IMR-90 (cell line): ENCODE results near the gene PAX3. TPM values are rescaled to one million over a fixed set of nuclear protein-coding genes. Genes with fewer than 3 reads are reported as not detected.

Source experiments
- ATAC-seq: fragments of 200-7000 bp; cut with Tn5 transposase; 2 replicates; pipeline ENCODE4 v1.9.1; 2020; ENCODE audit warnings: low read depth, mild to moderate bottlenecking, moderate library complexity
- BruUV-seq: library from RNA; stranded (reverse); fragments of 400-500 nt; replicated peaks from 2 replicates; lab custom pipeline; 2021; lab: Mats Ljungman, UMichigan
- CTCF ChIA-PET: fragments of 300-600 bp; formaldehyde crosslinking; extraction: SDS; loops from one replicate; lab custom pipeline; 2021; ENCODE audit warnings: antibody characterized with exemption; lab: Yijun Ruan, JAX
- POLR2A ChIA-PET: fragments of 300-600 bp; sonication (Branson Sonifier 250); formaldehyde crosslinking; loops from one replicate; lab custom pipeline; 2022; ENCODE audit warnings: antibody characterized with exemption; ENCODE audit not compliant: unreplicated experiment; lab: Charles Lee
- DNase-seq: peaks from one replicate; pipeline ENCODE4 v3.0.0; 2013
- H2AFZ ChIP-seq: replicated peaks from 2 replicates; pipeline ENCODE3; 2013; ENCODE audit warnings: low read length, mild to moderate bottlenecking; ENCODE audit not compliant: poor library complexity
- H2AK5ac ChIP-seq: 2 replicates; pipeline ENCODE4 v1.6.1; 2013; ENCODE audit warnings: low read depth, low read length, inconsistent platforms
- H2AK9ac ChIP-seq: replicated peaks from 2 replicates; pipeline ENCODE3; 2013; ENCODE audit warnings: mild to moderate bottlenecking, low read depth, low read length, moderate library complexity; ENCODE audit not compliant: poor library complexity
- H2BK120ac ChIP-seq: 2 replicates; pipeline ENCODE4 v1.6.1; 2013; ENCODE audit warnings: low read depth, low read length, inconsistent platforms
- H2BK15ac ChIP-seq: 3 replicates; pipeline ENCODE4 v1.6.1; 2013; ENCODE audit warnings: low read depth, low read length, inconsistent platforms
- H2BK20ac ChIP-seq: 2 replicates; pipeline ENCODE4 v1.6.1; 2013; ENCODE audit warnings: low read depth, mild to moderate bottlenecking, inconsistent platforms, low read length, moderate library complexity
- H2BK5ac ChIP-seq: 2 replicates; pipeline ENCODE4 v1.6.1; 2013; ENCODE audit warnings: mild to moderate bottlenecking, low read depth, low read length, inconsistent platforms; ENCODE audit not compliant: poor library complexity, severe bottlenecking
- H3K14ac ChIP-seq: replicated peaks from 2 replicates; pipeline ENCODE4 v1.6.1; 2013; ENCODE audit warnings: low read depth, low read length, inconsistent platforms
- H3K18ac ChIP-seq: 2 replicates; pipeline ENCODE4 v1.6.1; 2013; ENCODE audit warnings: low read depth, low read length, control low read depth
- H3K23ac ChIP-seq: 2 replicates; pipeline ENCODE4 v1.6.1; 2013; ENCODE audit warnings: low read depth, low read length, inconsistent platforms
- H3K27ac ChIP-seq: 2 replicates; pipeline ENCODE4 v1.5.1; 2013; ENCODE audit warnings: mild to moderate bottlenecking, control low read depth, low read length; ENCODE audit not compliant: insufficient read depth
- H3K27me3 ChIP-seq: 2 replicates; pipeline ENCODE4 v1.6.1; 2013; ENCODE audit warnings: low read length; ENCODE audit not compliant: control insufficient read depth, insufficient read depth
- H3K36me3 ChIP-seq: 2 replicates; pipeline ENCODE4 v1.6.1; 2013; ENCODE audit warnings: low read length, mixed read lengths; ENCODE audit not compliant: control insufficient read depth, insufficient read depth
- H3K4ac ChIP-seq: 2 replicates; pipeline ENCODE4 v1.6.1; 2013; ENCODE audit warnings: low read depth, low read length, inconsistent platforms
- H3K4me1 ChIP-seq: 2 replicates; pipeline ENCODE4 v1.6.1; 2013; ENCODE audit warnings: low read length, mixed read lengths; ENCODE audit not compliant: control insufficient read depth, insufficient read depth
- H3K4me2 ChIP-seq: 2 replicates; pipeline ENCODE4 v1.6.1; 2013; ENCODE audit warnings: low read depth, mild to moderate bottlenecking, control low read depth, low read length, moderate library complexity
- H3K4me3 ChIP-seq: 2 replicates; pipeline ENCODE4 v1.5.1; 2013; ENCODE audit warnings: low read depth, mild to moderate bottlenecking, control low read depth, low read length, moderate library complexity; ENCODE audit not compliant: insufficient read depth
- H3K56ac ChIP-seq: 2 replicates; pipeline ENCODE4 v1.6.1; 2013; ENCODE audit warnings: low read length, inconsistent platforms; ENCODE audit not compliant: insufficient read depth; ENCODE audit errors: extremely low read depth
- H3K79me1 ChIP-seq, 2 experiments: 2 replicates each; pipeline ENCODE4 v1.6.1; 2013; ENCODE audit warnings: low read length in 2 of 2, inconsistent platforms in 1 of 2, low read depth in 1 of 2
- H3K9ac ChIP-seq: 2 replicates; pipeline ENCODE4 v1.6.1; 2013; ENCODE audit warnings: low read depth, low read length, control low read depth
- H3K9me1 ChIP-seq: 2 replicates; pipeline ENCODE4 v1.6.1; 2013; ENCODE audit warnings: low read length, inconsistent platforms; ENCODE audit not compliant: insufficient read depth
- H3K9me3 ChIP-seq: 2 replicates; pipeline ENCODE4 v1.6.1; 2013; ENCODE audit warnings: low read length; ENCODE audit not compliant: control insufficient read depth, insufficient read depth
- H4K20me1 ChIP-seq: 2 replicates; pipeline ENCODE4 v1.6.1; 2013; ENCODE audit warnings: low read length, inconsistent platforms; ENCODE audit not compliant: insufficient read depth
- H4K5ac ChIP-seq: 2 replicates; pipeline ENCODE4 v1.6.1; 2013; ENCODE audit warnings: mild to moderate bottlenecking, low read depth, low read length, control low read depth
- H4K8ac ChIP-seq, 2 experiments: 2 replicates each; pipeline ENCODE4 v1.6.1; 2013; ENCODE audit warnings: low read depth in 2 of 2, low read length in 2 of 2, control low read depth in 1 of 2, inconsistent platforms in 1 of 2
- H4K91ac ChIP-seq: 2 replicates; pipeline ENCODE4 v1.6.1; 2013; ENCODE audit warnings: low read depth, low read length, inconsistent platforms; ENCODE audit not compliant: insufficient read depth
- BHLHE40 ChIP-seq: fragments of 150-350 bp; IDR thresholded peaks from 2 replicates; pipeline ENCODE4 v1.6.1; 2016; ENCODE audit warnings: mild to moderate bottlenecking, low read depth, low read length
- FOS ChIP-seq: fragments of 150-350 bp; IDR thresholded peaks from 2 replicates; pipeline ENCODE4 v1.6.1; 2016; ENCODE audit warnings: low read depth, low read length
- NFE2L2 ChIP-seq: fragments of 150-350 bp; IDR thresholded peaks from 2 replicates; pipeline ENCODE4 v1.6.1; 2016; ENCODE audit warnings: low read depth, mild to moderate bottlenecking, low read length
- RAD21 ChIP-seq: IDR thresholded peaks from 2 replicates; pipeline ENCODE4 v1.6.1; 2012; ENCODE audit warnings: low read length, improper control_type of control experiment
- SMC3 ChIP-seq: fragments of 150-350 bp; IDR thresholded peaks from 2 replicates; pipeline ENCODE4 v1.6.1; 2016; ENCODE audit warnings: low read depth, mild to moderate bottlenecking, antibody characterized with exemption, low read length, moderate library complexity
- WGBS, 2 experiments: methylation state at CpG; one replicate each; pipeline versions ENCODE4 v1.1.5 to v1.1.7; 2013; ENCODE audit warnings: missing lambda C conversion rate in 2 of 2; ENCODE audit not compliant: insufficient read length in 1 of 2; ENCODE audit errors: extremely low coverage in 2 of 2; 5-methylcytosine and 5-hydroxymethylcytosine counted together
- dilution Hi-C: fragments of 300-500 bp; cut with HindIII; formaldehyde crosslinking; loops from one replicate; pipeline ENCODE4 v1.14.3; 2018; ENCODE audit warnings: low sequenced_read_pairs; ENCODE audit not compliant: unreplicated experiment
- in situ Hi-C: fragments of 300-500 bp; cut with MboI; formaldehyde crosslinking; loops from 3 replicates; pipeline ENCODE4 v1.14.3; 2019; ENCODE audit warnings: low sequenced_read_pairs, inconsistent platforms, mixed read lengths
- intact Hi-C: fragments of 100-400 bp; cut with micrococcal nuclease; formaldehyde crosslinking; loops from 2 replicates; pipeline ENCODE4 v1.10.0; 2022
- polyA plus RNA-seq, 3 experiments: library from polyadenylated mRNA; depleted of rRNA; stranded (reverse); fragments of >200 nt; gene quantifications; 2 replicates each; pipeline ENCODE4 v1.2.3, GENCODE V29; 2012; ENCODE audit warnings: low replicate concordance in 1 of 3
- total RNA-seq: library from RNA; depleted of rRNA; stranded (reverse); fragments of >200 nt; gene quantifications from 2 replicates; pipeline ENCODE4 v1.2.3, GENCODE V29; 2012

PAX3 gene
- total and polyA plus RNA-seq, 2 of the 4 experiments (the other 2 are of a cell fraction) = not detected

GRCh38 chr2:222307143-222307756 is 8.5 kb upstream of the PAX3 start:
- TF ChIP-seq NFE2L2 = no peak
- no peak for TF ChIP-seq RAD21
- TF ChIP-seq BHLHE40 = no peak
- TF ChIP-seq SMC3 = no peak
- no peak for TF ChIP-seq FOS
- no peak overlapping the region for H3K27ac ChIP-seq
- no peak overlapping the region for H3K4ac ChIP-seq
- peak overlapping the region; percentile 58 for H2AFZ ChIP-seq
- in situ Hi-C loops (no loop called here), intact Hi-C loops (no loop called here), dilution Hi-C loops (no loop called here)
- ATAC-seq (no peak), DNase-seq (no peak)
- peaks cover 93% of the 10 kb centered on the region for H3K27me3 ChIP-seq
- no peak overlapping the region for H2AK5ac ChIP-seq
- H2AK9ac ChIP-seq = no peak overlapping the region
- no peaks in the 10 kb centered on the region for H3K36me3 ChIP-seq
- H3K18ac ChIP-seq = no peak overlapping the region
- H3K23ac ChIP-seq = no peak overlapping the region
- peaks cover 19% of the 10 kb centered on the region; the same call in 1 of the 2 replicates for H3K9me3 ChIP-seq
- H2BK5ac ChIP-seq = no peak overlapping the region
- no peak overlapping the region for H2BK120ac ChIP-seq
- no TSS peak for BruUV-seq
- no peak overlapping the region for H3K4me3 ChIP-seq
- no peak overlapping the region for H4K8ac ChIP-seq
- H4K91ac ChIP-seq = no peak overlapping the region
- no peaks in the 10 kb centered on the region for H3K9me1 ChIP-seq
- H3K56ac ChIP-seq = no peak overlapping the region
- H4K20me1 ChIP-seq = no peaks in the 10 kb centered on the region
- POLR2A ChIA-PET = no interaction called here
- no peak overlapping the region for H2BK20ac ChIP-seq
- H2BK15ac ChIP-seq = no peak overlapping the region
- no peaks in the 10 kb centered on the region for H3K79me1 ChIP-seq
- CTCF ChIA-PET = no interaction called here
- WGBS, 2 experiments = 2% methylated on average over 9 of the region's 34 CpGs; no CpG with 5 or more reads in 1 of the 2 experiments
- H3K14ac ChIP-seq = no peak overlapping the region
- peaks cover 2% of the 10 kb centered on the region; the same call in 1 of the 2 replicates for H3K4me1 ChIP-seq
- H3K9ac ChIP-seq = no peak overlapping the region
- H3K4me2 ChIP-seq = no peak overlapping the region
- no peak overlapping the region for H4K5ac ChIP-seq
